Spleen (tissue), 11 donors: ENCODE data around the gene CNOT2. TPM values are rescaled to one million over a fixed set of nuclear protein-coding genes. Genes with fewer than 3 reads are reported as not detected.

Source experiments
- DNase-seq: peaks from one replicate; pipeline ENCODE4 v3.0.0-alpha.2; 2020
- H3K27ac ChIP-seq, 8 donors: fragments of 200-600 bp; sonication (generic) in 7 of 8; 1 replicate in 4 of 8; 2 replicates in 4 of 8; pipeline versions ENCODE4 v1.5.0 to v1.8.0; 2016 to 2021; ENCODE audit warnings: inconsistent platforms in 4 of 8, mild to moderate bottlenecking in 4 of 8, moderate library complexity in 1 of 8
- H3K27me3 ChIP-seq, 7 donors: fragments of 200-600 bp; sonication (generic) in 6 of 7; replicated peaks in 1 of 7; 1 replicate in 4 of 7; 2 replicates in 3 of 7; pipeline versions ENCODE4 v1.5.0 to v1.8.0; 2016 to 2021; ENCODE audit warnings: inconsistent platforms in 3 of 7, mild to moderate bottlenecking in 1 of 7
- H3K36me3 ChIP-seq, 6 donors: fragments of 200-600 bp; sonication (generic) in 5 of 6; 1 replicate in 4 of 6; 2 replicates in 2 of 6; pipeline versions ENCODE4 v1.5.0 to v1.8.0; 2016 to 2021; ENCODE audit warnings: inconsistent platforms in 2 of 6
- H3K4me1 ChIP-seq, 6 donors: fragments of 200-600 bp; sonication (generic) in 5 of 6; 1 replicate in 3 of 6; 2 replicates in 3 of 6; pipeline versions ENCODE4 v1.5.0 to v1.8.0; 2016 to 2021; ENCODE audit warnings: inconsistent platforms in 3 of 6
- H3K4me3 ChIP-seq, 8 donors: fragments of 200-600 bp; sonication (generic) in 7 of 8; 1 replicate in 4 of 8; 2 replicates in 4 of 8; pipeline versions ENCODE4 v1.5.0 to v1.8.0; 2016 to 2021; ENCODE audit warnings: inconsistent platforms in 4 of 8, mild to moderate bottlenecking in 4 of 8, moderate library complexity in 2 of 8
- H3K9me3 ChIP-seq, 8 donors: fragments of 200-600 bp; sonication (generic) in 7 of 8; 1 replicate in 4 of 8; 2 replicates in 4 of 8; pipeline versions ENCODE4 v1.5.0 to v1.8.0; 2016 to 2021; ENCODE audit warnings: inconsistent platforms in 4 of 8
- POLR2A ChIP-seq, 3 donors: fragments of 450-650 bp; IDR thresholded peaks; one replicate each; pipeline ENCODE4 v1.5.1; 2017; ENCODE audit warnings: antibody characterized with exemption in 3 of 3, mild to moderate bottlenecking in 1 of 3
- POLR2AphosphoS5 ChIP-seq, 3 donors: sonication (generic); formaldehyde crosslinking; IDR thresholded peaks; one replicate each; pipeline ENCODE4 v1.5.1; 2017; ENCODE audit warnings: antibody characterized with exemption in 3 of 3
- WGBS, 5 donors: extraction: QIAGEN DNeasy Blood & Tissue Kit in 3 of 5; methylation state at CpG; one replicate each; pipeline versions ENCODE4 v1.1.5 to v1.1.7; 2013 to 2018; 5-methylcytosine and 5-hydroxymethylcytosine counted together
- intact Hi-C: fragments of 100-400 bp; cut with DNase I; formaldehyde crosslinking; loops from one replicate; pipeline ENCODE4 v1.15.0; 2023; ENCODE audit warnings: low total_unique reads
- polyA plus RNA-seq, 3 donors: library from polyadenylated mRNA; stranded (reverse); fragments of 200-250 nt; gene quantifications; one replicate each; pipeline ENCODE4 v1.2.1, GENCODE V29; 2013
- total RNA-seq, 7 donors: library from RNA; depleted of rRNA in 3 of 7; stranded (reverse); fragments of >200 nt in 3 of 7; fragmentation: NEBNext Ultra II Directional in 4 of 7; extraction: Animal tissue kit (Norgen Biotek cat#: 25700) in 4 of 7; gene quantifications; one replicate each; pipeline versions ENCODE4 v1.1.0 to v1.2.1, GENCODE V29; 2016 to 2021
- TF ChIP-seq, protein P1 (sequence below), 11 experiments: fragments of 200-600 bp in 7 of 11; fragments of 450-650 bp in 4 of 11; sonication (generic) in 4 of 11; IDR thresholded peaks in 8 of 11; conservative IDR thresholded peaks in 3 of 11; 1 replicate in 7 of 11; 2 replicates in 4 of 11; pipeline versions ENCODE4 v1.4.0 to v1.8.0; 2016 to 2021; ENCODE audit warnings: antibody characterized with exemption in 11 of 11, inconsistent platforms in 4 of 11, mild to moderate bottlenecking in 1 of 11
- donor health status: healthy with polysubstance abuse.
- donor health status: DM: no; HTN: no; CAD: no; lungs with moderate emphysema.
- donor health status: DM: no; HTN: no; CAD: no.
- donor health status: Bipolar disorder and iron deficiency.
- donor health status: healthy.
- donor health status: DM: no; HTN: no; CAD: no.
- donor health status: DM: yes; HTN: yes; CAD: no.

Gene CNOT2
- total and polyA plus RNA-seq, 10 donors, result 27.4 to 212 (median 97.7) TPM

DNA sequence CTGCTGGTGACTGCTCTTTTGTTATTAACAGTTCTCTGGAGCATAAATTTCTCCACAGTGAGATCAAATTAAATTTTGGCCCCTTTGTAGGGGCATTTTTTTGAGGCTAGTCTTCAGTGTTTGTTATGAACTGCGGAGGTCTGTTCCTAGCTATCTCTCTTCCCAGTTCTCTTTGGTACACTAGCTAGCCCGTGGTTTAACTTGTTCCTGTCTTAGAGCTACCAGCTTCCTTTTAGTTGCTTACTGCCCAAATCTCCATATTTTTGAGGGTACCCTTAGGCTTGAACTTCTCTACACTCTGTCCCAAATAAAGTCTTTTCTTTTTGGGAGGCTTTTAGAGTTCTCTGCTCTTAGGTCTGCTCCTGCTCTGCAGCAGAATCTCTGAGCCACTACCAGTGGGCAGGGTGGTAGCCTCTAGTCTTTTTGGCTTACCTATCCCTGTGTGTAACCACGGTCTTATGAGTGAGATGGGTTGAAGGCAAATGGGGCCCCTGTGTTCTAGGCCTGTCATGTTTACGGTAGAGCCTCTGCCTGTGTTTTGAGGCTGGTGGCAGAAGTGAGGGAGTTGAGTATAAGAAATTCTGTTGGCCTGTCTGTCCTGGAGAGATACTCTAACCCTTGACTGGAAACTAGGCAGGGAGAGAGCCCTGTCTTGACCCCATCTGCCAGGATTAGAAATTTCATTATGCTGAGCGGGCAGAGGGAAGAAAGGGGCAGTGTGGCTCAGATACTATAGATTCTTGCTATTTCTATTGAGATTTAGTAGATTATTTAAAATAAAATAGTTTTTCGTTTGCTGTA, 21.0 kb downstream of the CNOT2 start:
- H3K4me1 ChIP-seq, result peaks cover 5 to 89% (median 32%) of the 10 kb centered on the region in 6 donors
- TF ChIP-seq, protein P1, sequence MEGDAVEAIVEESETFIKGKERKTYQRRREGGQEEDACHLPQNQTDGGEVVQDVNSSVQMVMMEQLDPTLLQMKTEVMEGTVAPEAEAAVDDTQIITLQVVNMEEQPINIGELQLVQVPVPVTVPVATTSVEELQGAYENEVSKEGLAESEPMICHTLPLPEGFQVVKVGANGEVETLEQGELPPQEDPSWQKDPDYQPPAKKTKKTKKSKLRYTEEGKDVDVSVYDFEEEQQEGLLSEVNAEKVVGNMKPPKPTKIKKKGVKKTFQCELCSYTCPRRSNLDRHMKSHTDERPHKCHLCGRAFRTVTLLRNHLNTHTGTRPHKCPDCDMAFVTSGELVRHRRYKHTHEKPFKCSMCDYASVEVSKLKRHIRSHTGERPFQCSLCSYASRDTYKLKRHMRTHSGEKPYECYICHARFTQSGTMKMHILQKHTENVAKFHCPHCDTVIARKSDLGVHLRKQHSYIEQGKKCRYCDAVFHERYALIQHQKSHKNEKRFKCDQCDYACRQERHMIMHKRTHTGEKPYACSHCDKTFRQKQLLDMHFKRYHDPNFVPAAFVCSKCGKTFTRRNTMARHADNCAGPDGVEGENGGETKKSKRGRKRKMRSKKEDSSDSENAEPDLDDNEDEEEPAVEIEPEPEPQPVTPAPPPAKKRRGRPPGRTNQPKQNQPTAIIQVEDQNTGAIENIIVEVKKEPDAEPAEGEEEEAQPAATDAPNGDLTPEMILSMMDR (IDR thresholded peaks at IDR 0.05 in 8 of 11, conservative IDR thresholded peaks at IDR 0.05 in 3 of 11), result no peak
- TF ChIP-seq POLR2AphosphoS5 (IDR thresholded peaks at IDR 0.05) (no peak), POLR2A (IDR thresholded peaks at IDR 0.05) (no peak)
- intact Hi-C loops, result no loop called here
- no peaks in the 10 kb centered on the region for H3K27me3 ChIP-seq
- peaks cover 0 to 9% (median 0%) of the 10 kb centered on the region in 8 donors for H3K9me3 ChIP-seq
- 80 to 83% (median 82%) methylated on average over 6 of the region's 6 CpGs for WGBS, 5 donors
- H3K36me3 ChIP-seq, result peaks cover 0 to 8% (median 0%) of the 10 kb centered on the region in 6 donors
- no peak overlapping the region for H3K4me3 ChIP-seq
- no peak overlapping the region for H3K27ac ChIP-seq
- no peak for DNase-seq

DNA sequence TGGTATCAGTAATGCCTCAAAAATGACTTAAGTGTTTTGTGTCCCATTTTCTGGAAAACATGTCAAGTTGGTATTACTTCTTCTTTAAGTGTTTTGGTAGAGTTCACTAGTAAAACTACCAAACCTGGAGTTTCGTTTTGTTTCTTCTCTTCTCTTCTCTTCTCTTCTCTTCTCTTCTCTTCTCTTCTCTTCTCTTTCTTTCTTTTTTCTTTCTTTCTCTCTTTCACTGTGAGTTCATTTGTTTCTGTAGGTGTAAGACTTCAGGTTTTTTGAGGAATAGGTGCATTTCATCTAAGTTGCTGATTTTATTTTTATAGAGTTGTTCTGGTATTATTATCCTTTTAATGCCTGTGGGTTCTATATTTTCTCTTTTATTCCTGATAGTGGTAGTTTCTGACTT, 21.9 kb downstream of the CNOT2 start:
- Histone ChIP-seq H3K9me3 (peaks cover 0 to 9% (median 0%) of the 10 kb centered on the region in 8 donors), H3K27ac (no peak overlapping the region), H3K4me3 (no peak overlapping the region), H3K36me3 (peaks cover 0 to 8% (median 0%) of the 10 kb centered on the region in 6 donors), H3K27me3 (no peaks in the 10 kb centered on the region), H3K4me1 (peaks cover 5 to 89% (median 39%) of the 10 kb centered on the region in 6 donors)
- intact Hi-C loops, result no loop called here
- DNase-seq, result no peak
- WGBS, 5 donors, result 75 to 100% (median 84%) methylated on average over 1 of the region's 1 CpG
- TF ChIP-seq POLR2AphosphoS5 (IDR thresholded peaks at IDR 0.05) (no peak), POLR2A (IDR thresholded peaks at IDR 0.05) (no peak)
- TF ChIP-seq, protein P1 (IDR thresholded peaks at IDR 0.05 in 8 of 11, conservative IDR thresholded peaks at IDR 0.05 in 3 of 11), result no peak

DNA sequence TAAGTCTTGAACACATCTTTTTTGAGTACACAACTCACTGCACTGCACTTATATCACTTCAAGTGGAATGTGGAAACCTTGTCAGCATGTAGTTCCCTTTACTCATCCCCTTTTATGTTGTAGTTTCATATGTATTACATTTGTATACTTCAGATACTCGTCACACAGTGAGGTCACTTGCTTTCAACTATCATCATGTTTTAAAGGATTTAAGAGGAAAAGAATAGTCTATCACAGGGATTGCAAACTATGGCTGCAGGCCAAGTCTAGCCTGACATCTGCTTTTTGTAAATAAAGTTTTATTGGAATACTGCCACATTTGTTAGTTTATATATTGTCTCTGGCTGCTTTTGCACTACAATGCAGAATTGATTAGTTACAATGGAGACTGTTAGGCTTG, 24.3 kb downstream of the CNOT2 start:
- DNase-seq, result no peak
- no peak overlapping the region for H3K4me3 ChIP-seq
- no peaks in the 10 kb centered on the region for H3K27me3 ChIP-seq
- 68 to 88% (median 75%) methylated on average over 1 of the region's 1 CpG for WGBS, 5 donors
- intact Hi-C loops, result no loop called here
- TF ChIP-seq, protein P1 (IDR thresholded peaks at IDR 0.05 in 8 of 11, conservative IDR thresholded peaks at IDR 0.05 in 3 of 11), result no peak
- TF ChIP-seq POLR2AphosphoS5 (IDR thresholded peaks at IDR 0.05), result no peak
- TF ChIP-seq POLR2A (IDR thresholded peaks at IDR 0.05), result no peak
- H3K36me3 ChIP-seq, result peaks cover 0 to 3% (median 0%) of the 10 kb centered on the region in 6 donors
- no peak overlapping the region for H3K27ac ChIP-seq
- peaks cover 5 to 90% (median 49%) of the 10 kb centered on the region in 6 donors for H3K4me1 ChIP-seq
- peaks cover 0 to 3% (median 0%) of the 10 kb centered on the region in 8 donors for H3K9me3 ChIP-seq

DNA sequence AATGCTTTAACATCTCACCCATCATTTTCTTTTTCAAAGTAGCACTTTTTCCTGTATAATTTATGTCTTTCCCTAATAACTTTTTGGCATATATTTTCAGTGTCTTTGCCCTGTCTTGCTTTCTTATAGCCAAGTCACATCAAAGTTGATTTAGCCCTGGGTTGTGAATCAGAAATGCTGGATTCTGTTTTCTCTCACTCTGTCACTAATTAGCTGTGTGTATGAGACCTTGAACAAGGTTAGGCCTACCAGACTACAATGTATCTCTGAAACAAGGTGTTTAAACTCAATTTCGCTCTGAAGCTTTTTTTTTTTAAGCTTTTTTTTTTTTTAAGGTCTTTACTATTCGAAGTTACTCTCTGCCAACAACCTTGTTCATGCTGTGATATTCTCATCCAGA, 25.7 kb downstream of the CNOT2 start:
- peaks cover 5 to 87% (median 51%) of the 10 kb centered on the region in 6 donors for H3K4me1 ChIP-seq
- no peak for DNase-seq
- no peaks in the 10 kb centered on the region for H3K36me3 ChIP-seq
- intact Hi-C loops, result no loop called here
- no peak overlapping the region for H3K27ac ChIP-seq
- WGBS, 5 donors, result 82 to 90% (median 88%) methylated on average over 2 of the region's 2 CpGs
- TF ChIP-seq, protein P1 (IDR thresholded peaks at IDR 0.05 in 8 of 11, conservative IDR thresholded peaks at IDR 0.05 in 3 of 11), result no peak
- no peak for TF ChIP-seq POLR2AphosphoS5 (IDR thresholded peaks at IDR 0.05)
- no peak for TF ChIP-seq POLR2A (IDR thresholded peaks at IDR 0.05)
- no peaks in the 10 kb centered on the region for H3K27me3 ChIP-seq
- H3K9me3 ChIP-seq, result no peaks in the 10 kb centered on the region
- no peak overlapping the region for H3K4me3 ChIP-seq
